ENCODE measurements around the gene LIMS2. TPM values are rescaled to one million over a fixed set of nuclear protein-coding genes. Genes with fewer than 3 reads are reported as not detected.

LIMS2 gene
- total and polyA plus RNA-seq, 2 experiments from 2014 or later = 1.6 to 3.5 TPM

- Histone ChIP-seq H3K27me3 (ENCODE audit: insufficient read depth) (no peaks in the 10 kb centered on the region), H3K4me3 (no peak overlapping the region), H3K27ac (ENCODE audit: low read depth) (no peak overlapping the region), H3K9me2 (ENCODE audit: insufficient read depth) (no peaks in the 10 kb centered on the region), H2AFZ (no peak overlapping the region), H3K79me2 (replicated peaks; ENCODE audit: insufficient read depth) (no peaks in the 10 kb centered on the region), H3K4me1 (ENCODE audit: insufficient read depth) (no peaks in the 10 kb centered on the region), H4K20me1 (replicated peaks; ENCODE audit: insufficient read depth) (no peaks in the 10 kb centered on the region; the same call in 1 of the 2 replicates), H3F3A (replicated peaks; ENCODE audit: low read depth) (no peaks in the 10 kb centered on the region), H3K4me2 (no peak overlapping the region), H3K36me3 (ENCODE audit: insufficient read depth) (no peaks in the 10 kb centered on the region)
- H3K36me3 Mint-ChIP-seq (ENCODE audit: low read depth) = no peaks in the 10 kb centered on the region; the same call in 2 of the 3 replicates
- no peak overlapping the region for H3K4me3 Mint-ChIP-seq
- TF ChIP-seq POLR2AphosphoS5 (IDR thresholded peaks at IDR 0.05; ENCODE audit: low read depth) (no peak), CTCF (conservative IDR thresholded peaks at IDR 0.05; ENCODE audit: low read depth in 2 of 2) (no peak)
- H3K27me3 Mint-ChIP-seq (ENCODE audit: insufficient read depth, low read depth, poor library complexity) = peaks cover 21% of the 10 kb centered on the region
- no peaks in the 10 kb centered on the region for H3K9me3 Mint-ChIP-seq
- no peak overlapping the region for H3K27ac Mint-ChIP-seq
- ATAC-seq (no peak), DNase-seq (ENCODE audit: low spot score) (no peak)
- H3K4me1 Mint-ChIP-seq = peaks cover 14% of the 10 kb centered on the region
Measured at GRCh38 chr2:127650785-127651380, 24.4 kb downstream of the LIMS2 start.

DNA sequence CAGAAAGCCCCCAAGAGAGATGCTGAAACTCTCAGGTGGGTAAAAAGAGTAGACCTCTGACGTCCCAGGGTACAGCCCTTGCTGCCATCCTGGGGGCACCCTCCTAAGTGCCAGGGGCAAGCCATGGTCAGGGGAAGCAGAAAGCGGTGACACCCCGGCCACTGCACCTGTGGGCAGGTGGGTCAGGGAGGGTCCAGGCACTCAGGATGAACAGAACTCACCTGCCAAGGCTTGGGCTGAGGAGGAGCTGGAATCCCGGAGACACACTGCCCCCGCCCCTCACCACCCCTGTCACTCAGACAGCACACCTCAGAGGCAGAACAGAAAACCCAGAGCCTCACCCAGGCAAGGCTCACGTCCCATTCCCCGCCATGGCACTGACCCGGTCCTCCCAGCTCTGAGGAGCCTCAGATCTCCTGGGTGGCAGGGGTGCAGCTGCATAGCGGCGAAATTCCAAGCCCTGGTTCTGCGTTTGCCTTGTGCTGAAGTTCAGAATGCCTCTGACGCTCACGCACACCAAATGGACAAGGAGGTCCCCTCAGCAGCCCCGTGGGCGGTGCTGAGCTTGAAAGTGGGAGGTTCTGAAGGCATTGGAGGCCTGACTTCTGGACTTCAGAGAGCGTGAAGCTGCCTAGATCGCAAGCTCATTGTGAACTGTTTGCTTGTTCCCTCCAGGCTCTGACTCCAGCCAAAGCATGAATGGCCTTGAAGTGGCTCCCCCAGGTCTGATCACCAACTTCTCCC, 25.1 kb downstream of the LIMS2 start:
- Mint-ChIP-seq H3K9me3 (no peaks in the 10 kb centered on the region), H3K27ac (no peak overlapping the region), H3K4me1 (peaks cover 10% of the 10 kb centered on the region), H3K36me3 (ENCODE audit: low read depth) (no peaks in the 10 kb centered on the region; the same call in 2 of the 3 replicates), H3K4me3 (no peak overlapping the region), H3K27me3 (ENCODE audit: insufficient read depth, low read depth, poor library complexity) (peaks cover 21% of the 10 kb centered on the region)
- no peaks in the 10 kb centered on the region for H3K9me2 ChIP-seq (ENCODE audit: insufficient read depth)
- no peak overlapping the region for H3K4me2 ChIP-seq
- TF ChIP-seq ZNF114 (CRISPR knock-in tag; IDR thresholded peaks at IDR 0.05) (no peak), CREB1 (CRISPR knock-in tag; IDR thresholded peaks at IDR 0.05; ENCODE audit: low read depth) (no peak), STAT1 (IDR thresholded peaks at IDR 0.05; ENCODE audit: unreplicated experiment) (no peak), ZNF462 (CRISPR knock-in tag; IDR thresholded peaks at IDR 0.05) (no peak), EZH2 (IDR thresholded peaks at IDR 0.05; ENCODE audit: low read depth, unreplicated experiment) (no peak)
- H3K27me3 ChIP-seq (ENCODE audit: insufficient read depth) = no peaks in the 10 kb centered on the region
- no peaks in the 10 kb centered on the region for H3F3A ChIP-seq (replicated peaks; ENCODE audit: low read depth)
- no peak overlapping the region for H2AFZ ChIP-seq
- H3K27ac ChIP-seq (ENCODE audit: low read depth) = no peak overlapping the region
- no peaks in the 10 kb centered on the region for H4K20me1 ChIP-seq (replicated peaks; ENCODE audit: insufficient read depth)
- H3K4me3 ChIP-seq = no peak overlapping the region
- no peaks in the 10 kb centered on the region for H3K36me3 ChIP-seq (ENCODE audit: insufficient read depth)
- DNase-seq (ENCODE audit: low spot score) (no peak), ATAC-seq (no peak)
- no peaks in the 10 kb centered on the region for H3K79me2 ChIP-seq (replicated peaks; ENCODE audit: insufficient read depth)
- no peaks in the 10 kb centered on the region for H3K4me1 ChIP-seq (ENCODE audit: insufficient read depth)
